ENCODE data around the gene TAS1R3.

The TAS1R3 gene

GRCh38 chr1:1324524-1325287 lies 6.4 kb upstream of the TAS1R3 start, which contains the start of the genes CPTP and INTS11:
TSS of gene CPTP (plus strand) at chr1:1324802. CDS start at chr1:1326911, 2,109 bp downstream.
TSS of gene INTS11 (minus strand) at chr1:1324660. CDS start at chr1:1324608, 52 bp downstream.
- DNase-seq, result peak; percentile 95 to 96

GRCh38 chr1:1325288-1326074 lies 5.6 kb upstream of the TAS1R3 start:
- peak in 1 of 2 donors; percentile 19 for DNase-seq

GRCh38 chr1:1326075-1326605 lies 4.9 kb upstream of the TAS1R3 start:
- no peak for DNase-seq

- no peak for DNase-seq
These were observed 3.8 kb upstream of the TAS1R3 start for GRCh38 chr1:1327291-1327690.

GRCh38 chr1:1328254-1328653 lies 2.8 kb upstream of the TAS1R3 start:
- DNase-seq, result no peak

GRCh38 chr1:1329304-1330210 lies 1.5 kb upstream of the TAS1R3 start:
- DNase-seq, result no peak

- DNase-seq, result no peak
These were observed 563 bp upstream of the TAS1R3 start for GRCh38 chr1:1330366-1331067.

- DNase-seq, result no peak
These were observed 1.1 kb downstream of the TAS1R3 start for GRCh38 chr1:1332031-1332755.

- no peak for DNase-seq
These were observed 1.8 kb downstream of the TAS1R3 start for GRCh38 chr1:1332774-1333480.

GRCh38 chr1:1333551-1334241 lies 2.6 kb downstream of the TAS1R3 start:
- DNase-seq, result no peak

- no peak for DNase-seq
These were observed 3.8 kb downstream of the TAS1R3 start for GRCh38 chr1:1334835-1335234.

GRCh38 chr1:1335283-1335682 lies 4.2 kb downstream of the TAS1R3 start:
- DNase-seq, result no peak

GRCh38 chr1:1335792-1336248 lies 4.7 kb downstream of the TAS1R3 start:
- no peak for DNase-seq

- DNase-seq, result no peak
These were observed 5.4 kb downstream of the TAS1R3 start for GRCh38 chr1:1336446-1336845.

GRCh38 chr1:1336931-1337792 lies 6.1 kb downstream of the TAS1R3 start:
- DNase-seq, result no peak

- DNase-seq, result peak in 1 of 2 donors; percentile 30
These were observed 6.7 kb downstream of the TAS1R3 start for GRCh38 chr1:1337793-1338147.

GRCh38 chr1:1338278-1338677 lies 7.2 kb downstream of the TAS1R3 start:
- no peak for DNase-seq

- DNase-seq, result no peak
These were observed 9.1 kb downstream of the TAS1R3 start for GRCh38 chr1:1340185-1340584.

Measured in CD4-positive, alpha-beta T cell treated with Interleukin-1 beta for 1 hour (primary cell).